Skeletal muscle cell (primary cell): ENCODE measurements around the gene MYO18A.
A peak's percentile ranks its signal among the peaks of the same experiment; 100 is the strongest.

Experiments
- DNase-seq: peaks from one replicate; pipeline ENCODE4 v3.0.0-alpha.2; 2010; ENCODE audit warnings: low read depth
- H3K4me3 ChIP-seq: 2 replicates; pipeline ENCODE4 v1.5.1; 2011; ENCODE audit warnings: low read depth, mild to moderate bottlenecking, control low read depth, low read length, moderate library complexity

Gene MYO18A

GRCh38 chr17:29196769-29197515, 16.7 kb upstream of the MYO18A start:
- no peak overlapping the region for H3K4me3 ChIP-seq
- no peak for DNase-seq

GRCh38 chr17:29195465-29196081, 15.4 kb upstream of the MYO18A start:
- no peak for DNase-seq
- H3K4me3 ChIP-seq: no peak overlapping the region

- no peak overlapping the region for H3K4me3 ChIP-seq
- DNase-seq: no peak
Measured at GRCh38 chr17:29194669-29195068, 14.5 kb upstream of the MYO18A start.

- H3K4me3 ChIP-seq: no peak overlapping the region
- no peak for DNase-seq
Measured at GRCh38 chr17:29193146-29193545, 12.9 kb upstream of the MYO18A start.

GRCh38 chr17:29190592-29191207, 10.5 kb upstream of the MYO18A start:
- no peak for DNase-seq
- no peak overlapping the region for H3K4me3 ChIP-seq

GRCh38 chr17:29190039-29190438, 9.8 kb upstream of the MYO18A start:
- no peak overlapping the region for H3K4me3 ChIP-seq
- no peak for DNase-seq

GRCh38 chr17:29189355-29189754, 9.2 kb upstream of the MYO18A start:
- DNase-seq: no peak
- no peak overlapping the region for H3K4me3 ChIP-seq

- DNase-seq: no peak
- H3K4me3 ChIP-seq: no peak overlapping the region
Measured at GRCh38 chr17:29181226-29181625, 1.0 kb upstream of the MYO18A start.

GRCh38 chr17:29180788-29181160, 576 bp upstream of the MYO18A start:
- peak overlapping the region; percentile 58 for H3K4me3 ChIP-seq
- DNase-seq: no peak

- DNase-seq: no peak
Measured at GRCh38 chr17:29179232-29180033, 765 bp downstream of the MYO18A start.

GRCh38 chr17:29178750-29179231, 1.4 kb downstream of the MYO18A start:
- no peak for DNase-seq
- H3K4me3 ChIP-seq: peak overlapping the region; percentile 58

More at GRCh38 chr17:29179232-29180033, 765 bp downstream of the MYO18A start:
- H3K4me3 ChIP-seq: peak overlapping the region; percentile 58

- H3K4me3 ChIP-seq: no peak overlapping the region
Measured at GRCh38 chr17:29177871-29178749, 2.1 kb downstream of the MYO18A start.

GRCh38 chr17:29177541-29177870, 2.7 kb downstream of the MYO18A start:
- no peak overlapping the region for H3K4me3 ChIP-seq
- DNase-seq: no peak

More at GRCh38 chr17:29177871-29178749, 2.1 kb downstream of the MYO18A start:
- DNase-seq: no peak

GRCh38 chr17:29176558-29177351, 3.4 kb downstream of the MYO18A start:
- DNase-seq: no peak
- peak overlapping the region; percentile 45 for H3K4me3 ChIP-seq

- DNase-seq: no peak
- H3K4me3 ChIP-seq: no peak overlapping the region
Measured at GRCh38 chr17:29175349-29175748, 4.8 kb downstream of the MYO18A start.

GRCh38 chr17:29172589-29172988, 7.6 kb downstream of the MYO18A start:
- no peak for DNase-seq
- H3K4me3 ChIP-seq: no peak overlapping the region

- H3K4me3 ChIP-seq: no peak overlapping the region
- no peak for DNase-seq
Measured at GRCh38 chr17:29170682-29171081, 9.5 kb downstream of the MYO18A start.
